ENCODE measurements around the gene OCIAD2.
"Not testable (repeated sequence)": the region's sequence is repeated elsewhere in the genome, so short reads cannot be mapped to it uniquely, and the experiment has no call there.

OCIAD2 gene

DNA sequence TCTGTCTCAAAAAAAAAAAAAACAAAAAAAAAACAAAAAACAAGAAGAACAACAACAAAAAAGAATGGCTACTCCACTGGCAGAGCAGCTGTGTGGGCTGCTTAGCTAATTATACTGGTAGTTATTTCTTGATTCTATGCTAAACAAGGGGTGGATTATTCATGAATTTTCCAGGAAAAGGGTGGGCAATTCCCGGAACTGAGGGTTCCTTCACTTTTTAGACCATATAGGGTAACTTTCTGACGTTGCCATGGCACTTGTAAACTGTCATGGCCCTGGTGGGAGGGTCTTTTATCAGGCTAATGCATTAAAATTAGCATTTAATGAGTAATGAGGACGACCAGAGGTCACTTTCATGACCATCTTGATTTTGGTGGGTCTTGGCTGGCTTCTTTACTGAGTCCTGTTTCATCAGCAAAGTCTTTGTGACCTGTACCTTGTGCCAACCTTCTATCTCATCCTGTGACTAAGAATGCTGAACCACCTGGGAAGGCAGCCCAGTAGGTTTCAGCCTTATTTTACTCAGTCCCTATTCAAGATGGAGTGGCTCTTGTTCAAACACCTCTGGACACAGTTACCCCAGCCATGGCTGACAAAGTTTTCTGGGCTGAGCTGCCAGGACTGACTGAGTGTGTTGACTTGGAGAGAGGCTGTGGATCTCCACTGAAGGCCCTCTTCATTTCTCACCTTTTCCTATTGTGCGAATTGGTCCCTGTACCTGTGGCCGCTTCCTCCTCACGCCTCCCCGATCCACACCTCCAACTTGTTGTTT is 1.3 kb upstream of the OCIAD2 start:
- DNase-seq (ENCODE audit: low spot score), result no peak

DNA sequence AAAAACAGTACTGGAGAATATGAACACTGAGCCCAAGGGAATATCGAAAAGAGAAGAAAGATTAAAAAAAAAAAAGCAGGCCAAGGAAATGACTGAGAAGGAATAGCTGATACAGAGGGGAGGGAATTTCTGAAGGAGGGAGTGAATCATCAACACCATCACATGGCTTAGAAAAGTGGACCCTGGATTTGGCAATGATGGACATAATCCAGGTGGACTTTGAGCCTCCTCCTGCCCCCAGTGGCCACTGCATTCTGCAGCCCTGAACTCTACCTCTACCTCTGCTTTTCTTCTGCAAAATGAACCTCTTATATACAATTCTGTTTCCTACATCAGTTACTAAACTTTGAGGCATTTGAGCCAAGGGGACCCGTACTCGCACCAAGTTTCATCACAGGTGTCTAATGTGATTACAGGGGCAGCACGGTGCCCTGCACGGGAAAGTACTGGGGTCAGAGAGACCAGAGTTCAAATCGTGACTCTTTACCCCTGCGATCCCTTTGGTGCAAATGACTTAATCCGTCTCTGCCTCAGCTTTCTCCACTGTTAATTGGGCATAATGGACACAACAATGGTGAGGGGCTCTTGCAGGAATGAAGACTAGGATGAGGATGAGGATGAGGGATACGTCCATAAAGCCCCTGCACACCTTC is 1.1 kb downstream of the OCIAD2 start:
- DNase-seq (ENCODE audit: low spot score), result peak; percentile 35

DNA sequence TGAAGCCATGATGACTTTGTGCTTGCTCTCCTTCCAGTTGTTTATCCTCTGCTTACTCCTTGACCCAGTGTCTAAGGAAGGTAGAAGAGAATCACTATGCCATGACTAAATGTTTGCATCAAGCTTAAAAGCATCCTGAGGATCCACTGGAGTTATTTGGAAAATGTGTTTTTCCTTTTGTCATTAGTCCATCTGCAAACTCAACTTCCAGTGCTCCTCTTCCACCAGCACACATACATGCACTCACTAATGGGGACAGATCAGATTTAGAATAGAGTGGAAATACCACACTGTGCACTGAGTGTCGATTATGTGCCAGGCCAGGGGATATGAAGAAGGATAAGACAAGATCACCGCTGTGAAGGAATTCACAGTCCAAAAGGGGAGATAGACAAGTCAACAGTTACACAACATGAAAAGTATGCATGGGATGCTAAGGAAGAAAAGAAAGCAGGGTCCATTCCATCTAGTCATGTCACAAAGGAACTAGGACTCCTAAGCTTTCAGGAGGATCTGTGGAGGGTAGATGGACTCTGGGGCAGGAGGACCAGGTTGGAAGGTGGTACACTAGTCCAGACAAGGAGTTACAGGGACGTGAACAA is 1.9 kb downstream of the OCIAD2 start:
- no peak for DNase-seq (ENCODE audit: low spot score)

DNA sequence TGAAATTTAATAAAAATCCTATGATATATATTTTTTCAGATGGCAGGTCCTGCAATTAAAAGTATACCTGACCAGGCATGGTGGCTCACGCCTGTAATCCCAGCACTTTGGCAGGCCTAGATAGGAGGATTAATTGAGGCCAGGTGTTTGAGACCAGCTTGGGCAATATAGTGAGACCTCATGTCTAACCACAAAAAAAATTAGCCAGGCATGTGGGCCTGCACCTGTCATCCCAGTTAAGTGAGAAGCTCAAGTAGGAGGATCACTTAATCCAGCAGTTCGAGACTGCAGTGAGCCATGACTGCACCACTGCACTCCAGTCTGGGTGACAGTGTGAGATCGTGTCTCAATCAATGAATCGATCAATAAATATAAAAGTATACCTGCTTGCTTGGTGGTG is 2.5 kb downstream of the OCIAD2 start:
- no peak for DNase-seq (ENCODE audit: low spot score)

DNA sequence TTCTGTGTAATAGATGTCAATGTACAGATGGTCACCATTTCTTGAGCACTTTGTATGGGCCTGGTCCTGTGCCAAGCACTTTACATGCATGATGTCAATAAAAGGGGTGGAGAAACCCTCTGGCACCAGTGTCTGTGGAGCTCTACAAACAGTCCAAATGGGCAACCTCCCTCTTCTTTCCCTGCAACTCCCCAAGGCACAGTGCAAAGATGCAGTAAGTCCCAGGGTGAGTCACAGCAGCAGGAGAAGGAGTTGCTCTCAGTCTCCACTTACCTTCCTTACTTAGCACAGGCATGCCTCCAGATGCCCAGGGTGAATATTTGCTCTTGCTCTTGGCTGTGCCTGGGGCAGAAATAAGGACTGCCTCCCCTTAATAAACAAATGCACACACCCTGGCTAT is 4.3 kb downstream of the OCIAD2 start:
- no peak for DNase-seq (ENCODE audit: low spot score)

DNA sequence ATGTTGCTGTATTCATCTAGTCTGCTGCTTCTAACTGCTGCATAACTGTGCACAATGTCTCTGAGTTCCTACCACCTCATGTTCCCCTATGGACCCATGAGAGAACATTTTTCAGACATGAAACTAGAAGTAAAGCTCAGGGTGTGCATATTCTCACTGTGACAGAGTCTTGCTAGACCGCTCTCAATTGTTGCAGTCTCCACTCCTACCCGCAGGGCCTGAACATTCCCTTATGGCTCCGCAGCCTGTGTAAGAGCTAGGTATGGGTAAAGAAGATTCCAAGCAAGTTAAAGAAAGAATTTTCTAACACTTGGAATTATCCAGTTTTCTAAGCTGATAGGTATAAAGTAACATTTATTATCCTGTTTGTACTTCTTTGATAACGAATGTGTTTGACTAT is 5.4 kb downstream of the OCIAD2 start:
- DNase-seq (ENCODE audit: low spot score), result no peak

DNA sequence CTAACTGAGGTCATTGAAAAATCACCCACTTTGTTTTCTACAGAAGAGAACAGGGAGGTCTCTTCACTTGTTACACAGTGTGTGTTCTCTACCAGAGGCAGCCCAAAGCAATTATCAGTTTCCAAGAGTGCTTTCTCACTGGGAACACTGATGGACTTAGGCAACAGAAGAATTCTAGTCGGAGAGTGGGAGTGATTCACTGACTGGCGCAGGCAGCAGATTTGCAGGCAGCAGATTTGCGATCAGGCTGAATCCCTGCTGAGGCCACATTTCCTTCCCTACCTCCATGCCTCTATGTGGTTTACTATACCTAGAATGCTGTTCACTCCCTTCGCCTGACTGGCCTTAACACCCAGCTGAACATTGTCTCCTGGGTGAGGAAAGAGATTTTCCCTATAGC is 6.6 kb downstream of the OCIAD2 start:
- no peak for DNase-seq (ENCODE audit: low spot score)

DNA sequence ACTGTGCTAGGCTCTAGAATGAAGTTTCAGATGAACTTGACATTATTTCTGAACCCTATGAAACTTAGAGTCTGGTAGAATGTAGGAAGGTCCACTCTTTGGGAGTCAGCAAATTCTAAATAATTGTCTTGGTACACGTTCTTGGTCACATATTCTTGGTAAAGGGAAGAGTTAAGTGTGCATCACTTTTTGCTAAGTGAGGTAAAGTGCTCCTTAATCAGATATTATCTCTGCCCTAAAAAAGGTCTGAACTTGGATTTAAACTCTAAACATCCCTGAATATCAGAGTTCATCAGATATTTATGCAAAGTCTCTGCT is 7.2 kb downstream of the OCIAD2 start:
- no peak for DNase-seq (ENCODE audit: low spot score)

DNA sequence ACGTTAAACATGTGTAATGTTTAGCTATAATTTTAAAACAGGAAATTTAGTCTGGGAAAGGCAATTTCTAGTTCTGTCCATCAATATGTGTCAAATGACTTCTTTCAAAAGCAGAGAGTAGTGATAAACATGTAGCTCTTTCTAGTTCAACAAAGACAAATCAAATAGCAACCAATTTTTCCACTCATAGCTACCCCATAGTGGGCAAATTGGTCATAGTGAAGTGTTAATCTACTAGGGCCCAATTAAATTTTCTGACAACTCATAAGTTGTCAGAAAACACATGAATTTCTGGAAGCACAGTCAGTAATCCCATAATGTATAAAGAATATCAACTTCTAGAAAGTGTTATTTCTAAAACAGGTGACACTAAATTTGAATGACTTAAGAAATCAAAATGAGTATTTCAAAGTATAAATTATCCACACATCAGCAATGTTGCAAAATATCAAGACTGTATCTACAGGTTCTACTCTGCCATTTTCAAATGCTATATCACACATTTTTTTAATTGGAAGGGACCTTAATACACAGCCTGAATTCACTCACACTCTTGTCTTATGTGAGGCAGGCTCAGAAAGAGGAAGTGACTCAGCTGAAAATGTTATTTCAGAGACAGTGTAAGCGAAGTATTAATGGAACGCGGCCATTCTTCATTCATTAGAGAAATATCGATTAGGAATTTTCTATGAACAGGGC is 7.7 kb downstream of the OCIAD2 start:
- DNase-seq (ENCODE audit: low spot score), result no peak

DNA sequence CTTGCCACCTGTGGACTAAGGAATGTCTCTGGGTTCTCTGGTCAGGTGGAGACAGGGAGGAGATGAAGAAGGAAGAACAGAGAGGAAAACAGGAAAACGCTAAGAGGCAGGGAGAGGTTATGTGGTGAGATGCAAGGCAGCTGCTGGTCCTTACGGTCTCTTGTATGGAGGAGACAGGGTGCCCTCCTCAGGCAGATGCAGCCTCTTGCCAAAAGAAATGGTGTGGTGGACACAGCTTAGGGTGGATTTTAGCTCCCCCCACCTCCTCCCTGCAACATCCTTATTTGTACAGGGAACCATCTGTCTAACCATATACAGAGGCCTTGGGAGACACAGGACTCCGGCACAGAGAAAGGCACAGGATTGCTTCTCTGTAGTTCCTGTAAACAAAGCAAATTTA is 9.7 kb downstream of the OCIAD2 start:
- no peak for DNase-seq (ENCODE audit: low spot score)

DNA sequence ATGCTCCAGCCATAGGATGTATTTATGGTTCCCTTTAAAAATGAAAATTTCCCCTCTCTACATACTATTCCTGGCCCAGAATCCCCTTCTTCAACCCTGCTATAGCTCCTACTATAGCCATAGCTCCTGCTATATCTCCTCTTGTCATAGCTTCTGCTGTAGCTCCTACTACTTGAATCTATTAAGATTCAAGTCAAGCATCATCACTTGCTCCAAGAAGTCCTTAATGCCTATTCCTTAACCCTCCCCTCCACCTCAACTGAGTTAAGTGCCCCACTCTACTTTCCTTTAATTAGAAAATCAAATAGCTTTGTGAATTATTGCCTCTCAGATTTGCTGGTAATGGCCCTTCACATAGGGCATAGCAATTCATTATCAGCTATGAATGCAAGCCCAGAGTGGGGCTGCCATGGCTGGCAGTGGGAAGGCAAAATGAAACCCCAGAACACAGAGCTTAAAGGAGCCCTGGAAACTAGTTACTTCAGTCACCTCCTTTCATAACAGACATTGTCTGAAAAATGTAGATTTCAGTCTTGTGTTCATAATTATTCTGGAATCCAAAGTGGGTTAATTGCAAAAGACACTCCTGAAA is 15.4 kb downstream of the OCIAD2 start:
- no peak for DNase-seq (ENCODE audit: low spot score)

DNA sequence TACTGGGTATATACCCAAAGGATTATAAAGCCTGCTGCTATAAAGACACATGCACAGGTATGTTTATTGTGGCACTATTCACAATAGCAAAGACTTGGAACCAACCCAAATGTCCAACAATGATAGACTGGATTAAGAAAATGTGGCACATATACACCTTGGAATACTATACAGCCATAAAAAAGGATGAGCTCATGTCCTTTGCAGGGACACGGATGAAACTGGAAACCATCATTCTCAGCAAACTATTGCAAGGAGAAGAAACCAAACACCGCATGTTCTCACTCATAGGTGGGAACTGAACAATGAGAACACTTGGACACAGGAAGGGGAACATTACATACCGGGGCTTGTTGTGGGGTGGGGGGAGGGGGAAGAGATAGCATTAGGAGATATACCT is 16.8 kb downstream of the OCIAD2 start:
- not testable (repeated sequence) for DNase-seq (ENCODE audit: low spot score)

DNA sequence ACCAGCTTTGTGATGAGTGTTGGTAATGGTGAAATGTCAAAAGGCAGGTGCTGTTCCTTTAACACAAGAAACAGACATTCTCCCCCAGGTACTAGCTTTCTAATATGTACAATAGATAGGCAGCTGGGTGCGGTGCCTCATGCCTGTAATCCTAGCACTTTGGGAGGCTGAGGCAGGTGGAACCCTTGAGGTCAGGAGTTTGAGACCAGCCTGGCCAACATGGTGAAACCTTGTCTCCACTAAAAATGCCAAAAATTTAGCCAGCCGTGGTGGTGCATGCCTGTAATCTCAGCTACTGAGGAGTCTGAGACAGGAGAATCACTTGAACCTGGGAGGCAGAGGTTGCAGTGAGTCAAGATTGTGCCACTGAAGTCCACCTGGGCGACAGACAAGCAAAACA is 24.9 kb downstream of the OCIAD2 start:
- not testable (repeated sequence) for DNase-seq (ENCODE audit: low spot score)

DNA sequence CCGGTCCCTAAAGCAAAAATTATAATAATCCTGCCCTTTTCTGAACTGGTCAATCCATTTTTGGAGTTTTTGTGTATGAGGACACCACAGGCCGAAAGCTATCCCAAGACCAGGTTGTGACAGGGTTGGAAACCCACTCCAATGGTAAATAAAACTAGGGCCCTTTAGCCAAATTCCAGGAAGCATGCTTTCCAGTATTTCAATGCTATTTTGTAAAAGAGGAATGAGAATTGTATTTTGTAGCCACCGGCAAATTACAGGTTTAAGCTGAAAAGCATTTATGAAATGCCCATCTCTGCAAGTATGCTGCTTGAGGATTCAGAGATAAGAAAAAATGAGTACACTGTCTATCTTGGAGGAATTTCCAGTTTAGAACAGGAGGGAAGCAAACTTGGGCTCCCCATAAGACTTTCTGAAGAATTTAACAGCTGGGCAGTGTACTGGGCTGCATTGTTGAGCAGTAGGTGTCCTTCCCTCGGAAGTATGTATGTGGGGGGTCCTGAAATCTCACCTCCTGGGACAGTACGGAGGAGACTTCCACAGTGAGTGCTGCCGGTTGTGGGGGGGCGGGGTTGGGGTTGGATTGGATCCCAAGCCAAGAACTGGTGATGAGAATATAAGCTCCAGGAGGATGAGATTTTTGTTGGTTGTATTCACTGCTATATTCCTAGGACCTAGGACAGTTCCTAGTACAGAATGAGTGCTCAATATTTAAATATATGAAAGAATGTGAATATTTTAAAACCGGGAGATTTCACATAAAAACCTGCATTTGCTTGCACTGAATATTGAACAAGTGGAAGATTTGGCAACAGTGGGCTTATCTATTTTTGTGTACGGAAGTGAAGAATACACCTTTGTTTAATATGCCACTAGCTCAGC is 26.8 kb downstream of the OCIAD2 start:
- no peak for DNase-seq (ENCODE audit: low spot score)

DNA sequence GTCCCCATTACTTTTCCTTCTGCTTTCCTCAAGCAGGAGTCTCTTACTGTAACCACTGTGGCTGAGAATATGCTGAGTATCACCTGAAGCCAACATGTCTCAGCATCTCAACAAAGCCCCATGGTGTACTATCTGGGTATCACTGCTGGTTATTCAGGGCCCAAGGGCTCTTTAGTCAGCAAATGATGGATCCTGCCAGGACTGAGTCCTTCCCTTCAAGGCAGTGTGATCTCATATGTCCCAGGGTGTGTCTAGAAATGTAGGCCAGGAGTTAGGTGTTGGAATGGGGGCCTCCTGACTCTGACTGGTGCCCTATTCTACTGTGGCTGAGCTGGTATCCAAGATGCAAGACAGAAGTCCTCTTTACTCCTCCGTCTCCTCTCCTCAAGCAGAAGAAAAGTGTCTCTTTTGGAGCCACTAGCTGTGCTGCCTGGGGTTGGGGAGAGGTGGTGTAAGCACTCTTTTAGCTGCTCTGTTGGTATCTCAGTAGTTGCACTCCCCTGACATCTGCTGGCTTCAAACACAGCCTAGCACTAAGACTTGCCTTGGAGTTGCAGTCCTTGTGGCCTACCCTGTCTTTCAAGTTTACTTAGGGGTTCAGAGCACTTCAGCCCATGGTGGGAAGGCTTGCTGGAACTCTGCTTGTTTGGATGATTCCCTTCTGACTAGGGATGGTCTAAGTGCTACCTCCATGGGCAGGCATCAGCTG is 28.6 kb downstream of the OCIAD2 start:
- no peak for DNase-seq (ENCODE audit: low spot score)

DNA sequence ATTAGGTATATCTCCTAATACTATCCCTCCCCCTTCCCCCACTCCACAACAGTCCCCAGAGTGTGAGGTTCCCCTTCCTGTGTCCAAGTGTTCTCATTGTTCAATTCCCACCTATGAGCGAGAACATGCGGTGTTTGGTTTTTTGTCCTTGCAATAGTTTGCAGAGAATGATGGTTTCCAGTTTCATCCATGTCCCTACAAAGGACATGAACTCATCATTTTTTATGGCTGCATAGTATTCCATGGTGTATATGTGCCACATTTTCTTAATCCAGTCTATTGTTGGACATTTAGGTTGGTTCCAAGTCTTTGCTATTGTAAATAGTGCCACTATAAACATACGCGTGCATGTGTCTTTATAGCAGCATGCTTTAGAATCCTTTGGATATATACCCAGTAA is 41.9 kb downstream of the OCIAD2 start:
- DNase-seq (ENCODE audit: low spot score), result not testable (repeated sequence)

DNA sequence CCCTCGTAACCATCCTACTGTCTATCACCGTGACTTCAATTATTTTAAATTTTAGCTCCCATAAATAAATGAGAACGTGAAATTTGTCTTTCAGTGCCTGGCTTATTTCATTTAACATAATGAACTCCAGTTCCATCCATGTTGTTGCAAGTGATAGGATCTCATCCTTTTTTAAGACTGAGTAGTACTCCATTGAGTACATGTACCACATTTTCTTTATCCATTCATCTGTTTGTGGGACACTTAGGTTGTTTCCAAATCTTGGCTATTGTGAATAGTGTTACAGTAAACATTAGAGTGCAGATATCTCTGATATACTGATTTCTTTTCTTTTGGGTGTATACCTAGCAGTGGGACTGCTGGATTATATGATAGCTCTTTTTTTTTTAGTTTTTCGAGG is 42.8 kb downstream of the OCIAD2 start:
- DNase-seq (ENCODE audit: low spot score), result no peak

DNA sequence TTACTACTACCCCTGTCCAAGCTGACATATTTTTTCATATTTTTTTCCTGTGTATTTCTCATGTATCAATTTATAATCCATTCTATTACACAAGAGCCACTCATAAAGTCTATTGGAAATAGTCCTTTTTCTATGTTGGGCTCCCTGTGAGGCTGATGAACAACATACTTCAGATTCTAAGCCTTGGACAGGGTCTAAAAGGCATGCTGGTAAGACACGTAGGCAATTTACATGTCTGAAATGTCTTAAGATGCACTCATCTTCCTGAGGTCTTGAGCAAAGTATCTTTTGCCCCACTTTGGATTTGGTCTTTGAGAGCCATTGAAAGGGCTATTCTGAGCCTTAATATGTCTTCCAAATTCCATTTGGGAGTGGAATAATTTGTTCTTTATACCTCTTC is 43.9 kb downstream of the OCIAD2 start:
- no peak for DNase-seq (ENCODE audit: low spot score)

DNA sequence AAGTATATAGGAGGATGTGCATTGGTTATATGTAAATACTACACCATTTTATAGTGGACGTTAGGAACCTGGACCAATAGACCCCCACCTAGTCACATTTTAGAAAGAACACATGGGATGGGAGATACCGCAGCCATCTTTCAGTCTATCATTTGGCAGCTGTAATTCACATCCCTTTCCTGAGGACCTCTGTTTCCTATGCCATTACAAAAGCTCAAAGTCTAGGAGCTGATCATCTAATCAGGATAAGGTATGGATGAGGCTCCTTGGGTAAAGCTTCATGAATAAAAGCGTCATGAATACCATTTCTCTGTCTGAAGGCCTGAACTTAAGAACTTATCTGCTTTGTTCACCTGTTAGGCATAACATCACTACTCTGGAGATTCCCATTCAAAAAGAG is 44.5 kb downstream of the OCIAD2 start:
- DNase-seq (ENCODE audit: low spot score), result no peak

DNA sequence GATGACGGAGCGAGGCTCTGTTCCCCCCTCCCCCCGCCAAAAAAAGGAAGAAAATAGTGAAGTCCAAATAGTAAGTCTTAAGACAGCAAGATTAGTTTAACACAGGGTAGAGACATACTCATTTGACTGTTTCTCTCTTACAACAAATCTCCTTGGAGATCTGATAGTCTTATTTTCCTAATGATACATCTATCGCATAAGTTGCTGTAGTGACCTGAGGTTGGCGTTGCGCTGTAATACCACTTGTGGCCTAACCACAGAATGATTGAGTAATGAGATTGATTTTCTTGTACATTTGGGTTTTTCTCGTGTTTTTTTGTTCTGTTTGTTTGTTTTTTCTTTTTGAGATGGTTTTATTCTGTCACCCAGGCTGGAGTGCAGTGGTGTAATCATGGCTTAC is 48.4 kb downstream of the OCIAD2 start:
- no peak for DNase-seq (ENCODE audit: low spot score)

DNA sequence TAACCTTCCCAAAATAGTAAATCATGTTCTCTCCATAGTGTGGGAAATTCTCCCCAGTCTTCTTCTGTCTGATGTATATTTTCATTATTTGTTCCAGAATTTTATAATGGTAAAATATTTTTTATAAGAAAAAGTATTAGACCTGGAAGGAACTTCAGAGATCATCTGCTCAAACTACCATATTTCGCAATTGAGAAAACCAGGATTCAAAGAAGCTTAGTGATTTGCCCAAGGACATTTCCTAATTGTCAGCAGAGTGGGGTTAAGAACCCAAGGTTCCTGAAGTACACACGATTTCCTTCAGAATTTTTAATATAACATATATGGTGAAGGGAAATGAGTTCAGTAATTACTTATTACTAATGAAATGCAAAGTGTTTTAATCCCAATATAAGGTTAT is 51.6 kb downstream of the OCIAD2 start:
- no peak for DNase-seq (ENCODE audit: low spot score)

Data from AG08396 (cell line).